T follicular helper cell (primary cell): ENCODE results near the gene NAPEPLD.
"Not testable (repeated sequence)": the region's sequence is repeated elsewhere in the genome, so short reads cannot be mapped to it uniquely, and the experiment has no call there.

ENCODE experiments used
- DNase-seq: peaks from one replicate; pipeline ENCODE4 v3.0.0-alpha.2; 2020; ENCODE audit warnings: low read depth

The NAPEPLD gene

GRCh38 chr7:103113164-103113563 is 35.7 kb downstream of the NAPEPLD start:
- no peak for DNase-seq

- DNase-seq, result not testable (repeated sequence)
Measured at GRCh38 chr7:103106703-103107070, 42.2 kb downstream of the NAPEPLD start.

- no peak for DNase-seq
Measured at GRCh38 chr7:103106005-103106702, 42.7 kb downstream of the NAPEPLD start.

- no peak for DNase-seq
Measured at GRCh38 chr7:103101543-103101942, 47.4 kb downstream of the NAPEPLD start.

GRCh38 chr7:103100348-103100747 is 48.6 kb downstream of the NAPEPLD start:
- no peak for DNase-seq

- DNase-seq, result no peak
Measured at GRCh38 chr7:103097041-103097440, 51.9 kb downstream of the NAPEPLD start.

GRCh38 chr7:103095558-103095957 is 53.3 kb downstream of the NAPEPLD start:
- not testable (repeated sequence) for DNase-seq

GRCh38 chr7:103094102-103094501 is 54.8 kb downstream of the NAPEPLD start:
- no peak for DNase-seq

GRCh38 chr7:103093429-103093828 is 55.5 kb downstream of the NAPEPLD start:
- DNase-seq, result no peak

GRCh38 chr7:103092321-103092720 is 56.6 kb downstream of the NAPEPLD start:
- not testable (repeated sequence) for DNase-seq

- DNase-seq, result no peak
Measured at GRCh38 chr7:103083210-103083609, 65.7 kb downstream of the NAPEPLD start.

GRCh38 chr7:103082497-103082896 is 66.4 kb downstream of the NAPEPLD start:
- DNase-seq, result no peak

GRCh38 chr7:103080923-103081322 is 68.0 kb downstream of the NAPEPLD start:
- DNase-seq, result no peak

- DNase-seq, result no peak
Measured at GRCh38 chr7:103079836-103080235, 69.1 kb downstream of the NAPEPLD start.

GRCh38 chr7:103078226-103078625 is 70.7 kb downstream of the NAPEPLD start:
- DNase-seq, result not testable (repeated sequence)

- no peak for DNase-seq
Measured at GRCh38 chr7:103077318-103077717, 71.6 kb downstream of the NAPEPLD start.

- no peak for DNase-seq
Measured at GRCh38 chr7:103076764-103077163, 72.1 kb downstream of the NAPEPLD start.

- DNase-seq, result peak; percentile 45
Measured at GRCh38 chr7:103075337-103075918, 73.5 kb downstream of the NAPEPLD start.

- peak; percentile 86 for DNase-seq
Measured at GRCh38 chr7:103074519-103075336, 74.2 kb downstream of the NAPEPLD start, which contains the start of the genes ARMC10 and FBXL13. Gene ARMC10, plus strand, starts transcription at chr7:103075140. Its CDS starts 133 bp downstream, at chr7:103075273. Gene FBXL13, minus strand, starts transcription at chr7:103074796.

- DNase-seq, result no peak
Measured at GRCh38 chr7:103073989-103074518, 74.8 kb downstream of the NAPEPLD start.

GRCh38 chr7:103071000-103071399 is 77.9 kb downstream of the NAPEPLD start:
- DNase-seq, result no peak
